Mucosa of descending colon (tissue), 3 donors: Measurements from ENCODE around the gene PCSK6. TPM values are rescaled to one million over a fixed set of nuclear protein-coding genes. Genes with fewer than 3 reads are reported as not detected.

Source experiments
- ATAC-seq: fragments of 200-7000 bp; cut with Tn5 transposase; one replicate; pipeline ENCODE4 v1.9.1; 2020; ENCODE audit warnings: mild to moderate bottlenecking, moderate library complexity
- DNase-seq, 3 donors: peaks; one replicate each; pipeline ENCODE4 v3.0.0-alpha.2; 2020
- H3K36me3 ChIP-seq: fragments of 200-600 bp; one replicate; pipeline ENCODE4 v1.8.0; 2021; ENCODE audit warnings: low read depth, mild to moderate bottlenecking
- H3K4me1 ChIP-seq: fragments of 200-600 bp; one replicate; pipeline ENCODE4 v1.8.0; 2021; ENCODE audit warnings: low read depth, mild to moderate bottlenecking
- H3K4me3 ChIP-seq: fragments of 200-600 bp; one replicate; pipeline ENCODE4 v1.8.0; 2021; ENCODE audit warnings: mild to moderate bottlenecking
- H3K9me3 ChIP-seq: fragments of 200-600 bp; one replicate; pipeline ENCODE4 v1.8.0; 2021; ENCODE audit warnings: mild to moderate bottlenecking
- intact Hi-C, 2 donors: fragments of 100-400 bp; cut with DNase I in 1 of 2; cut with micrococcal nuclease in 1 of 2; formaldehyde crosslinking; loops; one replicate each; pipeline versions ENCODE4 v1.11.0 to v1.11.1; 2022; cut with DNase I, micrococcal nuclease
- total RNA-seq, 3 donors: library from RNA; stranded (reverse); fragmentation: NEBNext Ultra II Directional in 2 of 3; extraction: Animal tissue kit (Norgen Biotek cat#: 25700) in 2 of 3; gene quantifications; one replicate each; pipeline versions ENCODE4 v1.2.1 to v1.2.4, GENCODE V29; 2021 to 2023
- TF ChIP-seq, protein P1 (sequence below): fragments of 200-600 bp; IDR thresholded peaks from one replicate; pipeline ENCODE4 v1.8.0; 2022; ENCODE audit warnings: antibody characterized with exemption, mild to moderate bottlenecking
- donor health status: DM: no; HTN: no; CAD: no; lungs with moderate emphysema.
- donor health status: DM: no; HTN: no; CAD: no.
- donor health status: DM: no; HTN: yes; CAD: no.

PCSK6 gene
- total RNA-seq, 3 donors from 2014 or later = 21.3 to 58.4 (median 30.3) TPM

DNA sequence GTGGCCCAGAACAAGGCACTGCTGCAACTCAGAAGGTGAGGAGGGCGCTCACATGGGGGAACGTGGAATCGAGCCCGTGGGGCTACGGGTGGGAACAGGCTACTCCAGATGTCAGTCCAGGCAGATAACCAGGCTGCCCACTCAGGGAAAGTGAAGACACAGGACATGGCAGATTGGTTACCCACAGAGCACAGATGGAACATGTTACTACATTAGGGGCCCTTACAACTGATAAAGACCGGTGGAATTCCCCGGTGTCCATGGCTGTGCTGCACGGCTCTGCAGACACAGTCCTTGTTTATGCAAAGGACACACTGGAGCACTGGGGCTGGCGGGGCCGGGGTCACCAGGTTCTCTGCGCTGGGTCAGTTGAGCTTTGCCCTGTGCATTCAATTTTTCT lies 36.9 kb downstream of the PCSK6 start:
- H3K4me3 ChIP-seq = no peak overlapping the region
- ATAC-seq = no peak
- H3K9me3 ChIP-seq = no peaks in the 10 kb centered on the region
- TF ChIP-seq, protein P1, sequence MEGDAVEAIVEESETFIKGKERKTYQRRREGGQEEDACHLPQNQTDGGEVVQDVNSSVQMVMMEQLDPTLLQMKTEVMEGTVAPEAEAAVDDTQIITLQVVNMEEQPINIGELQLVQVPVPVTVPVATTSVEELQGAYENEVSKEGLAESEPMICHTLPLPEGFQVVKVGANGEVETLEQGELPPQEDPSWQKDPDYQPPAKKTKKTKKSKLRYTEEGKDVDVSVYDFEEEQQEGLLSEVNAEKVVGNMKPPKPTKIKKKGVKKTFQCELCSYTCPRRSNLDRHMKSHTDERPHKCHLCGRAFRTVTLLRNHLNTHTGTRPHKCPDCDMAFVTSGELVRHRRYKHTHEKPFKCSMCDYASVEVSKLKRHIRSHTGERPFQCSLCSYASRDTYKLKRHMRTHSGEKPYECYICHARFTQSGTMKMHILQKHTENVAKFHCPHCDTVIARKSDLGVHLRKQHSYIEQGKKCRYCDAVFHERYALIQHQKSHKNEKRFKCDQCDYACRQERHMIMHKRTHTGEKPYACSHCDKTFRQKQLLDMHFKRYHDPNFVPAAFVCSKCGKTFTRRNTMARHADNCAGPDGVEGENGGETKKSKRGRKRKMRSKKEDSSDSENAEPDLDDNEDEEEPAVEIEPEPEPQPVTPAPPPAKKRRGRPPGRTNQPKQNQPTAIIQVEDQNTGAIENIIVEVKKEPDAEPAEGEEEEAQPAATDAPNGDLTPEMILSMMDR = no peak
- intact Hi-C loops = no loop called here
- no peak for DNase-seq
- no peaks in the 10 kb centered on the region for H3K36me3 ChIP-seq
- no peaks in the 10 kb centered on the region for H3K4me1 ChIP-seq

DNA sequence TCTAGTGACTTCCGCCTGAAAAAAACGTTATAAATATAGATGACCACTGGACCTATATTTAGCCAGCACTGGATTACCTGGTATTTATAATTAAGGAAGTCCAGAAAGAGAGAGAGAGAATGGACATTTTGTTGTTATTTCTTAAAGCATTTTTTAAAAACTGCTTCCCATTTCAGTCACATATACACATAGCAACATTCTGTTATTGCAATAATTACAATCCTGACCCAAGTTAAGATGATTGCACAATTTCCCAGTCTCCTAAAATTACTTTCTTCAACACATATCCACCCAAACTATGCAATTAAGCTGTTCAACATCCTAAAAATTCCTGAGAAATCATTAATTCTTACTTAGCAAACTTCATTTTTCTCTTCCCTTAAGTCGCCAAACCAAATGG lies 37.7 kb downstream of the PCSK6 start:
- Histone ChIP-seq H3K4me1 (no peaks in the 10 kb centered on the region), H3K9me3 (no peaks in the 10 kb centered on the region), H3K36me3 (no peaks in the 10 kb centered on the region), H3K4me3 (no peak overlapping the region)
- ATAC-seq (no peak), DNase-seq (no peak)
- TF ChIP-seq, protein P1 = no peak
- intact Hi-C loops = no loop called here

DNA sequence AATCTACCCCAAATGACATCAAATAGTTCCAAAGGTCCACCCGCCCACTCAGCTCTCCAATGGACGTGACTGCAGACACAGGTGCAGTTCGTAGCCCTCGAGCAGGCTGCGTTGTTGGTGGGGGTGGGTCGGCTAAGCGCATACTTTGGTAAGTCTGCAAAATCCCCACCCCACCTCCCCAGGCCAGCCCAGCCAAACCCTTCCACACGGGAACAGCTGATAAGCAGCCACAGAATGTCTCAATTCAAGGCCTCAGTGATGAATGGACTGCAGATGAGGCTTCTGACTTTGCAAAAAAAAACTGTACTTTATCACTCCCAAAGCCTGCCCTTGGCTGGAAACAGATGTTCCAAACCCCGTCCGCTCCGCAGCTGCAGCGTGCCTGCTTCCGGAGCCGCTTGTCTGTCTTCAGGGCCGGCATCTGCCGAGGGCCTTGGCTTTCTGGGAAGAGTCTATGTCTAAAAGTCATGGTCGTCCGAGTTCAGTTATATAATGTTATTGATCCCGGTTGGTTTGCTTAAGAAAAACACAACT lies 38.2 kb downstream of the PCSK6 start:
- Histone ChIP-seq H3K4me1 (no peaks in the 10 kb centered on the region), H3K9me3 (no peaks in the 10 kb centered on the region), H3K36me3 (no peaks in the 10 kb centered on the region), H3K4me3 (no peak overlapping the region)
- DNase-seq (peak in 1 of 3 donors; percentile 24), ATAC-seq (peak; percentile 13)
- TF ChIP-seq, protein P1 = no peak
- intact Hi-C loops = no loop called here

DNA sequence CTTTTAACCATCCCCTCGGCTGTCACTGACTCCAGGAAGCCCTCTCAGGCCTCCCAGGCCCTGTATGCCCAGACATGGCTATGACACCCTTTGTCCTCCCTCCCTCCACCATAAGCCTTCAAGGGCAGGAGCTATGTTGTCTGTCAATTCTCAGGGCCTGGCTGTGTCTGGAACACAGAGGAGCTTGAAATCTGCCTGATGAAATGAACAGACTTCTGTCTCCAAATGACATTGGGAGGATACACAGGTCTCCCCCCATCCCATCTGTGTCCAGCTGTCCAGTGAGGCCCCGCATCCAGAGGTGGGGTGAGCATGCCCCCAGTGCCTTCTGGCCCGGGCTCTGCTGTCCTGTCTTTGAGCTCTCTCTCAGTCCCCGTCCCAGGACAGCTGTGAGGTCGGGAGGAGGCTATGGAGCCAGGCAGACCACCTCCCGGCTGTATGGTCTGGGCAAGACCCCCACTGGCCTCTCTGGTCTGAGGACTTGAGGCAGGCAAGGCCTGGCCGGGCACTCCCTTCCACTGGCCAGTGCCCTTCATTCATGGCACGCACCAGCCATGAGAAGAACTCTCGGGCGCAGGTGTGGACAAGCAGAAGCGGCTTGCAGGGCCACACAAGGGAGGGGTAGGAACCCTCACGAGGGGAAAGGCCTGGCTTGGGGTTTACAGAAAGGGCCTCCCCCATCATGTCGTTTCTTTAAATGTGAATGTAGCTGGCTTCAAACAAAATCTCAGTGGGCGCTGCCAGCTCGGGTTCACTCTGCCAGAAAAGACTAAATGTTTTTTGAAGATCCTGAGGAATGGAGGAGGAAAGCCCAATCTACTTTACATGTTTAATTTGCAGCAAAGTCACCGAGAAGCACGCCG lies 38.9 kb downstream of the PCSK6 start:
- Histone ChIP-seq H3K4me1 (no peaks in the 10 kb centered on the region), H3K4me3 (no peak overlapping the region), H3K36me3 (no peaks in the 10 kb centered on the region), H3K9me3 (no peaks in the 10 kb centered on the region)
- DNase-seq (no peak), ATAC-seq (no peak)
- TF ChIP-seq, protein P1 = no peak
- intact Hi-C loops = no loop called here

DNA sequence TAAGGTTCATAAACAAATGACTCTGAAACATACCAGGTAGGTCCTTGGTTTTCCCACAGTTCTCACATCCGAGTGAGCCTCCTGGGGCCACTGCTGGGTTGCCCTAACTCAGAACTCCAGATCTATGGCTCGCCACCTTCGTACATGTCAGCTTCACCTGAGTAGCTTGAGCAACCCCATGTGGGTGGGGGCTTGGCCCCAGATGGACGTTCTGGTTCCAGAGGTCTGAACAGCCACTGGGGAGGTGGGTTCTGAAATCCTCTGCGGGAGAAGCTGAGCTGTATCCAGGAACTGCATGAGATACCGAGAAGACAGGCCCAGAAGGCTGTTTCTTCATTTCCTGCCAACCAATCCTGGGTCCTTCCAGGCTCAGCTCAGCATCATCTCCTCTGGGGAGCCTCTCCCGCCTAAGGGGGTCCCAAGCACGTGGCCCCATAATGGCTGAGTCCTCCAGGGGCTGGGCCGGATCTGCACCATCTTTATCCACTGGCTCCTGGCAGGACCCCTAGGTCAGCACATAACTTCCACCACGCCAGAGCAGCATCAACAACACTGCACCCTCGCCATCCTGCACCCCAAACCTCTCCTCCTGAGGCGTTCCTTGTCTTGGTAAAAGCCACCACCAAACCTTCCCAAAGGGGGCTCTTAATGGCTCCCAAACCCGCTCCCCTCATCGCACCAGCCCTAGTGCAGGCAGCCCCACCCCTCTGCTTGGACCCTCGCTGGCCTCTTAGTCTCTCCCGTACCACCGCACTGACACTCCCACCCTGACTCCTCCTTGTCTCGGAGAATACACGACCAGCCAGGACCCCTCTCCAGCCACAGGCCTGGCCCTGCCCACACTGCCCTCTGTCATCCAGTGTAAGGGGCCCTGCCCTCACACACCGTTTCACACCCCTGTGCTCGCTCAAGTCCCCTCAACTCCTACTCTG lies 39.8 kb downstream of the PCSK6 start:
- TF ChIP-seq, protein P1 = no peak
- Histone ChIP-seq H3K4me3 (no peak overlapping the region), H3K9me3 (no peaks in the 10 kb centered on the region), H3K36me3 (no peaks in the 10 kb centered on the region), H3K4me1 (no peaks in the 10 kb centered on the region)
- no peak for ATAC-seq
- intact Hi-C loops = no loop called here
- no peak for DNase-seq
